ENCODE measurements around the gene MIAT. TPM values are rescaled to one million over a fixed set of nuclear protein-coding genes. Genes with fewer than 3 reads are reported as not detected.

The MIAT gene
- total and polyA plus RNA-seq, 12 donors: 0.03 to 1.6 (median 0.45) TPM

DNA sequence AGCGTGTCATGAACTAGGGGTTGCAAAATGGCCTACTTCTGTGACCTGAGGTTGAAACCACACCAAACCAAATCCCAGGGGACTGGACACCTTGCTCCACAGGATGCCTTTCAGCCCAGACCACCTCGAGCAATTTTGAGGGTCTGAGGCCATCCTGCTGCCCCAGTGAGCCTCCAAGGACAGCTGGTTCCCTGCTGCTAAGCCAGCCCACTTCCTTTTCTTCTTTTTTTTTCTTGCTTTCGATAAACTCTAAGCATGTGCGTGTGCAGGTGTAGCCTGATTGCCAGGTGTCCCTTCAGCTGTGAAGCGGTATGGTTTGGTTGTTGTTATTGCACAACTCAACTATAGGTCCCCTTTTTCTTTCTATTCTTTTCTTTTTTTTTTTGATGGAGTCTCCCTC lies 42.2 kb upstream of the MIAT start:
- no peak overlapping the region for H3K27ac ChIP-seq
- H3K4me1 ChIP-seq: peaks cover 0 to 43% (median 10%) of the 10 kb centered on the region in 9 donors
- ATAC-seq: no peak
- no peak for DNase-seq
- WGBS, 2 donors: 54 to 67% methylated on average over 5 of the region's 5 CpGs
- H3K4me3 ChIP-seq: no peak overlapping the region
- peaks cover 0 to 37% (median 12%) of the 10 kb centered on the region in 7 donors for H3K27me3 ChIP-seq
- no peaks in the 10 kb centered on the region for H3K9me3 ChIP-seq
- TF ChIP-seq CTCF (IDR thresholded peaks at IDR 0.05): no peak
- intact Hi-C loops (cut with DNase I): no loop called here
- H3K36me3 ChIP-seq: no peaks in the 10 kb centered on the region

GRCh38 chr22:26615830-26616435 lies 41.5 kb upstream of the MIAT start:
- ATAC-seq: no peak
- Histone ChIP-seq H3K36me3 (no peaks in the 10 kb centered on the region), H3K27ac (no peak overlapping the region), H3K27me3 (peaks cover 0 to 37% (median 12%) of the 10 kb centered on the region in 7 donors), H3K4me1 (peaks cover 0 to 42% (median 10%) of the 10 kb centered on the region in 9 donors), H3K9me3 (no peaks in the 10 kb centered on the region), H3K4me3 (no peak overlapping the region)
- TF ChIP-seq CTCF (IDR thresholded peaks at IDR 0.05): no peak
- no peak for DNase-seq
- intact Hi-C loops (cut with DNase I): no loop called here
- 64 to 69% methylated on average over 11 of the region's 11 CpGs for WGBS, 2 donors

DNA sequence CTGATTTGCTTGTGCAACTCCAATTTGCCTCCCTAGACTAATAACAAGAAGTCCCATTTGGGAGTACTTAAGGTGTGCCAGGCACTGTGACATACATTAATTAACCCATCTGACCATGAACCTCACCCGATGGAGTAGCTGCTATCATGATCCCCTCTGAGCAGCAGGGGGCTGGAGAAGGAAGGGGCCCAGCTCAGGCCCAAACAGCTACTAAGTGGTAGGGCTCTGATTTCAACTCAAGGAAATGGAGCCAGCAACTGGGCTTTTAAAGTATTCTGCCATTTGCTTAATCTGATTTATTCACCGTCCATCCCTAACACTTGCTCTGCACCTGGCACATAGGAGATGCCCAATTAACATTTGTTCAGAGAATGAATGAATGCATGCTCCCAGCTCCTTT lies 40.7 kb upstream of the MIAT start:
- no peak for TF ChIP-seq CTCF (IDR thresholded peaks at IDR 0.05)
- H3K27ac ChIP-seq: no peak overlapping the region

GRCh38 chr22:26617271-26618199 lies 39.9 kb upstream of the MIAT start, which contains the start of gene CRYBB1:
Gene CRYBB1 (minus strand): TSS chr22:26618027. CDS start chr22:26616319, 1,708 bp downstream.
- ATAC-seq: peak; percentile 36 to 66 (median 60)
- 70% methylated on average over 7 of the region's 7 CpGs for WGBS, 2 donors

More for the DNA sequence above, 40.7 kb upstream of the MIAT start:
- 64 to 65% methylated on average over 2 of the region's 2 CpGs for WGBS, 2 donors
- H3K9me3 ChIP-seq: no peaks in the 10 kb centered on the region
- DNase-seq (no peak), ATAC-seq (no peak)
- H3K4me1 ChIP-seq: peaks cover 0 to 42% (median 10%) of the 10 kb centered on the region in 9 donors
- peaks cover 0 to 37% (median 12%) of the 10 kb centered on the region in 7 donors for H3K27me3 ChIP-seq
- intact Hi-C loops (cut with DNase I): no loop called here
- no peaks in the 10 kb centered on the region for H3K36me3 ChIP-seq
- no peak overlapping the region for H3K4me3 ChIP-seq

More at GRCh38 chr22:26617271-26618199, 39.9 kb upstream of the MIAT start, which contains the start of gene CRYBB1:
- H3K4me3 ChIP-seq: no peak within 1 kb of the TSS
- H3K27ac ChIP-seq: peak within 1 kb of the TSS in 2 of 10 donors; percentile 1 to 70
- no peaks in the 10 kb centered on the region for H3K36me3 ChIP-seq
- peak; percentile 12 to 26 for DNase-seq
- H3K4me1 ChIP-seq: peaks cover 0 to 42% (median 10%) of the 10 kb centered on the region in 9 donors
- intact Hi-C loops (cut with DNase I): no loop called here
- TF ChIP-seq CTCF (IDR thresholded peaks at IDR 0.05): no peak
- no peaks in the 10 kb centered on the region for H3K9me3 ChIP-seq
- peaks cover 0 to 37% (median 12%) of the 10 kb centered on the region in 7 donors for H3K27me3 ChIP-seq

Measured in heart right ventricle (tissue), 16 donors.